Kidney epithelial cell (primary cell): ENCODE measurements around the gene CRHR2. TPM values are rescaled to one million over a fixed set of nuclear protein-coding genes. Genes with fewer than 3 reads are reported as not detected.

ENCODE experiments used
- DNase-seq: peaks from one replicate; pipeline ENCODE4 v3.0.0-alpha.2; 2010; ENCODE audit warnings: low read depth
- H3K27me3 ChIP-seq: 2 replicates; pipeline ENCODE4 v1.6.0; 2011; ENCODE audit warnings: low read length; ENCODE audit not compliant: control insufficient read depth, insufficient read depth
- H3K36me3 ChIP-seq: 2 replicates; pipeline ENCODE4 v1.5.1; 2011; ENCODE audit warnings: low read length; ENCODE audit not compliant: control insufficient read depth, insufficient read depth
- H3K4me3 ChIP-seq: 2 replicates; pipeline ENCODE4 v1.5.1; 2011; ENCODE audit warnings: low read depth, mild to moderate bottlenecking, control low read depth, low read length
- total RNA-seq: library from RNA; depleted of rRNA; stranded (reverse); fragments of >200 nt; gene quantifications from 2 replicates; pipeline ENCODE4 v1.2.3, GENCODE V29; 2015
- TF ChIP-seq, protein P1 (sequence below): IDR thresholded peaks from 2 replicates; pipeline ENCODE4 v1.5.1; 2011; ENCODE audit warnings: mild to moderate bottlenecking, moderate library complexity, low read length, control low read depth, inconsistent platforms; ENCODE audit not compliant: insufficient read depth, poor library complexity, severe bottlenecking

The CRHR2 gene
- total RNA-seq, 1 donor from 2014 or later = not detected

DNA sequence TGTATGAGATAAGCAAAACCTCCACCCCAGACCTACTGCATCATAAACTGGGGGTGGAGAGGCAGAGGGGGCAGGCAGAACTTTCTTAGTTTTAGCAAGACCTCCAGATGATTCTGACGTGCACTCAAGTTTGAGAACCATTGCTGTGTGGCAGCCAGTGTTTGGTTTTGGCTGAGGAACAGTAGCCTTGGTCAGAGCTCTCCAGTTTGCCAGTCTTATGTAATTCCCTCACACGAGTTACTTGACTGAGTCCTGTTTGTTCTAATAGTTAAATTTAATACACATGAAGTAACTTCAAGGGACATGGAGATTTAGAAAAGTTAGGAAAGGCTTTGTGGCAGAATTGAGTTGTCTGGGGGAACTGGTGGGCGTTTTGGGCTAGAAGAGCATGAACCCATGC lies 49.0 kb downstream of the CRHR2 start:
- DNase-seq = no peak
- Histone ChIP-seq H3K27me3 (no peaks in the 10 kb centered on the region), H3K36me3 (peaks cover 2% of the 10 kb centered on the region), H3K4me3 (no peak overlapping the region)
- TF ChIP-seq, protein P1, sequence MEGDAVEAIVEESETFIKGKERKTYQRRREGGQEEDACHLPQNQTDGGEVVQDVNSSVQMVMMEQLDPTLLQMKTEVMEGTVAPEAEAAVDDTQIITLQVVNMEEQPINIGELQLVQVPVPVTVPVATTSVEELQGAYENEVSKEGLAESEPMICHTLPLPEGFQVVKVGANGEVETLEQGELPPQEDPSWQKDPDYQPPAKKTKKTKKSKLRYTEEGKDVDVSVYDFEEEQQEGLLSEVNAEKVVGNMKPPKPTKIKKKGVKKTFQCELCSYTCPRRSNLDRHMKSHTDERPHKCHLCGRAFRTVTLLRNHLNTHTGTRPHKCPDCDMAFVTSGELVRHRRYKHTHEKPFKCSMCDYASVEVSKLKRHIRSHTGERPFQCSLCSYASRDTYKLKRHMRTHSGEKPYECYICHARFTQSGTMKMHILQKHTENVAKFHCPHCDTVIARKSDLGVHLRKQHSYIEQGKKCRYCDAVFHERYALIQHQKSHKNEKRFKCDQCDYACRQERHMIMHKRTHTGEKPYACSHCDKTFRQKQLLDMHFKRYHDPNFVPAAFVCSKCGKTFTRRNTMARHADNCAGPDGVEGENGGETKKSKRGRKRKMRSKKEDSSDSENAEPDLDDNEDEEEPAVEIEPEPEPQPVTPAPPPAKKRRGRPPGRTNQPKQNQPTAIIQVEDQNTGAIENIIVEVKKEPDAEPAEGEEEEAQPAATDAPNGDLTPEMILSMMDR = no peak

DNA sequence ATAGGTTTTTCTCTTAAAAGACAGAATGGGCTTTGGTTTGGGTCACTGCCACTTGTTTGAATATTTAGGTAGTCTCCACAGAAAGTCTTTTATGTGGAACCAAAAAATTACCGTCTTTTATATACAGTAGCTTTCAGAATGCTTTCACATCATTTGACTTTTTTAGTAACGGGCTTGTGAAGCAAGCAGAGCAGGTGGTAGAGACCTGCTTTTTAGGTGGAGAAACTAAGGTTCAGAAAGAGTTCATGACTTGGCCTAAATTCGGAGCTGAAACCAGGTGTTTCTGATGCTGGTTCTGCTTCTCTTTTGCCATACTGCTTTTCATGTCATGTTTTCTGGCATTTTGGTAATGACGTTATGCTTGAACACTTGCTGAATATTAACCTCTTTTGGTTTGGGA lies 51.3 kb downstream of the CRHR2 start:
- TF ChIP-seq, protein P1 = no peak
- H3K36me3 ChIP-seq = peaks cover 4% of the 10 kb centered on the region

DNA sequence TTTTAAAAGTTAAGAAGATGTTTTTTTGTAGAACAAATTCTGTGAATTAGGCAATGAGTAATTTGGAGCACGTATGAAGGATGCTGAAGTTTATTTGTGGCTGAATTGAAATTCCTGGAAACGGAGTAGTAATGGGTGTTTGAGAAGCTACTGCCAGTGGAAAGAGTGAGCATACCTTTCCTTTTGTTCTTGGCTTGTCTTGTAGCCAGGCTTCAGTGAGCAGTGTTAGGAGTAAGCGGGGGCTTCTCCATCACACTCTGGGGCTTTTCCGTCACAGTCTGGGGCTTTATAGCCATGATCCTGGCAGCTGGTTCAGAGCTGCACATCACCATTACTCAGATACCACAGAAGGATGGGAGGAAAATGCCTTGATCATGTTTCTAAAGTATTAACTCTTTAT lies 55.2 kb downstream of the CRHR2 start:
- H3K36me3 ChIP-seq = peaks cover 2% of the 10 kb centered on the region
- no peak for DNase-seq
- TF ChIP-seq, protein P1 = no peak
- H3K4me3 ChIP-seq = no peak overlapping the region
- no peaks in the 10 kb centered on the region for H3K27me3 ChIP-seq

More for the DNA sequence above, 51.3 kb downstream of the CRHR2 start:
- no peak for DNase-seq
- Histone ChIP-seq H3K4me3 (no peak overlapping the region), H3K27me3 (no peaks in the 10 kb centered on the region)

DNA sequence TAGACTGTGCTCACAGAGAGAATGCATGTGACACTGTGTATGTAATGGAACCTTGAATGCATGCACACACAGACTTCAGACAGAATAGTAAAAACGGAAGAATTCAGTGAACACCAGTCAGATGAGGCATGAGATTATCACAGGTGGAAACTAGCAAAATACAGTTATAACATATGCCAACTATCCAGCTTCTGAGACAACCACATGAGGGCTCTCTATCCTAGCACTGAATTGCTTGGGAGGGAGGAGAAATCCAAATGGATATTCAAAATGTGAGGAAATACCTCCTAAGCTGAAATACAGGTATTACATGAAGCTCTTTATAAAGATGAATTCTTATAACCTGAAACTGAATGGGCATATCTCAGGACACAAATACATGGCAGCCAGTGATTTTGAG lies 57.0 kb downstream of the CRHR2 start:
- H3K36me3 ChIP-seq = peaks cover 2% of the 10 kb centered on the region
- no peaks in the 10 kb centered on the region for H3K27me3 ChIP-seq
- no peak for DNase-seq
- TF ChIP-seq, protein P1 = no peak
- H3K4me3 ChIP-seq = no peak overlapping the region

DNA sequence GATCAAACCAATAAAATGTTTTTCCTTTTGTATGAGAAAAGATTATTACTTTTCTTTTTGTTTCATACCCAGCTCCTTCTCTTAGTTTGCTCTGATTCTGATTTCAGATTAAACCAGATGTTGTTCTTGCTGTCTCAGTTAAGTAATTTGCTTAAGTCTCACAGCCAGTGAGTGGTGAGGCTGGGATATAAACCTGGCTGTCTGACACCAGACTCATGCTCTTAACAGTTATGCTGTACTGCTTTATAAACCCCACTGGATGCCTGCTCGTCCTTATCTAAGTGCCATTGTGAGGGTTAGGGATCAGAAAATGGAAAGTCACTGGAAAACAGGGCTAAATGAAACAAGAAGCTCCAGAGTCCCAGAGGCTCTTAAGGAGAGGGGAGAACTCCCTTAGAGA lies 63.3 kb downstream of the CRHR2 start:
- Histone ChIP-seq H3K4me3 (no peak overlapping the region), H3K27me3 (no peaks in the 10 kb centered on the region), H3K36me3 (peaks cover 1% of the 10 kb centered on the region)
- DNase-seq = no peak
- TF ChIP-seq, protein P1 = no peak

DNA sequence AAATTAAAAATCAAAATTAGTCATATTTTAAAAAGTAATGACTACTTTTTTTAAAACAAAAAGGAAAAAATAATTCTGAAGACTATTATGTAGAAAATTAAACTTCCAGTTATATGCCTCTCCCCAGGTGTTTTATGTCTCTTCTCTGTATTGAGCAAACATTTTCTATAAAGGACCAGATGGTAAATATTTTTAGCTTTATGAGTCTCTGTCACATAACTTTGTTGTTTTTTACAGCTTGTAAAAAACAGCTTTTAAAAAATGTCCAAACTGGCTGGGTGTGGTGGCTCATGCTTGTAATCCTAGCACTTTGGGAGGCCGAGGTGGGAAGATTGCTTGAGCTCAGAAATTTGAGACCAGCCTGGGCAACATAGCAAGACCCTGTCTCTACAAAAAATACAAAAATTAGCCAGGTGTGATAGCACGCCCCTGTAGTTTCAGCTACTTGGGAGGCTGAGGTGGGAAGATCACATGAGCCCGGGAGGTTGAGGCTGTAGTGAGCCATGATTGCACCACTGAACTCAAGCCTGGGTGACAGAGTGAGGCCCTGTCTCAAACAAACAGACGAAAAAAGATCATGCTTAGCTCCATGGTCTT lies 64.1 kb downstream of the CRHR2 start:
- DNase-seq = no peak
- Histone ChIP-seq H3K27me3 (no peaks in the 10 kb centered on the region), H3K36me3 (peaks cover 1% of the 10 kb centered on the region), H3K4me3 (no peak overlapping the region)
- TF ChIP-seq, protein P1 = no peak
